Dendritic cell treated with granulocyte-macrophage colony-stimulating factor and Interleukin-4, amounts not matched to agents 40 ng/mL and 50 ng/mL, for 4 days (primary cell): Measurements from ENCODE around the gene STX2.

Experiments used
- H3K27ac Mint-ChIP-seq: one replicate; pipeline ENCODE4 v1.8.0; 2022; ENCODE audit warnings: mild to moderate bottlenecking, mixed read lengths
- H3K27me3 Mint-ChIP-seq: one replicate; pipeline ENCODE4 v1.8.0; 2022; ENCODE audit warnings: mild to moderate bottlenecking, mixed read lengths
- H3K36me3 Mint-ChIP-seq: one replicate; pipeline ENCODE4 v1.8.0; 2022; ENCODE audit warnings: low read depth, mixed read lengths
- H3K4me1 Mint-ChIP-seq: one replicate; pipeline ENCODE4 v1.8.0; 2022; ENCODE audit warnings: low read depth, mixed read lengths
- H3K4me3 Mint-ChIP-seq: one replicate; pipeline ENCODE4 v1.8.0; 2022; ENCODE audit warnings: mild to moderate bottlenecking, moderate library complexity, mixed read lengths
- H3K9me3 Mint-ChIP-seq: one replicate; pipeline ENCODE4 v1.8.0; 2022; ENCODE audit warnings: mixed read lengths
- intact Hi-C: fragments of 100-400 bp; cut with micrococcal nuclease; formaldehyde crosslinking; loops from one replicate; pipeline ENCODE4 v1.15.0; 2022

Gene STX2

GRCh38 chr12:130743606-130744005 is 95.4 kb downstream of the STX2 start:
- Mint-ChIP-seq H3K9me3 (no peaks in the 10 kb centered on the region), H3K4me1 (peaks cover 4% of the 10 kb centered on the region), H3K27ac (no peak overlapping the region), H3K27me3 (peaks cover 7% of the 10 kb centered on the region), H3K4me3 (no peak overlapping the region), H3K36me3 (no peaks in the 10 kb centered on the region)
- intact Hi-C loops, result loop anchor here (10.0 kb wide), 1 partner anchor 699 kb away; no protein-coding TSS in a partner anchor

- no peak overlapping the region for H3K4me3 Mint-ChIP-seq
- no peaks in the 10 kb centered on the region for H3K9me3 Mint-ChIP-seq
- H3K27me3 Mint-ChIP-seq, result peaks cover 7% of the 10 kb centered on the region
- intact Hi-C loops, result loop anchor here (10.0 kb wide), 1 partner anchor 698 kb away; no protein-coding TSS in a partner anchor
- H3K27ac Mint-ChIP-seq, result no peak overlapping the region
- H3K36me3 Mint-ChIP-seq, result no peaks in the 10 kb centered on the region
- peaks cover 4% of the 10 kb centered on the region for H3K4me1 Mint-ChIP-seq
These were observed 95.9 kb downstream of the STX2 start for GRCh38 chr12:130743176-130743575.

GRCh38 chr12:130742716-130743115 is 96.3 kb downstream of the STX2 start:
- Mint-ChIP-seq H3K36me3 (no peaks in the 10 kb centered on the region), H3K9me3 (no peaks in the 10 kb centered on the region), H3K27me3 (peaks cover 4% of the 10 kb centered on the region), H3K4me1 (no peaks in the 10 kb centered on the region), H3K4me3 (no peak overlapping the region), H3K27ac (no peak overlapping the region)
- intact Hi-C loops, result loop anchor here (10.0 kb wide), 1 partner anchor 698 kb away; no protein-coding TSS in a partner anchor

GRCh38 chr12:130742112-130742511 is 96.9 kb downstream of the STX2 start:
- Mint-ChIP-seq H3K4me1 (no peaks in the 10 kb centered on the region), H3K27me3 (peaks cover 6% of the 10 kb centered on the region), H3K27ac (no peak overlapping the region), H3K9me3 (no peaks in the 10 kb centered on the region), H3K4me3 (no peak overlapping the region), H3K36me3 (no peaks in the 10 kb centered on the region)
- intact Hi-C loops, result loop anchor here (10.0 kb wide), 1 partner anchor 697 kb away; no protein-coding TSS in a partner anchor
